GM12891 (cell line): ENCODE results near the gene RAPGEF5.

Experiments
- DNase-seq: peaks from one replicate; pipeline ENCODE4 v3.0.0; 2011; ENCODE audit warnings: low spot score; ENCODE audit not compliant: insufficient read length
- FAIRE-seq: peaks from 2 replicates; lab custom pipeline; 2011; peaks lifted over from hg19 to GRCh38; lab: Jason Lieb, UNC
- PAX5 ChIP-seq: IDR thresholded peaks from 2 replicates; pipeline ENCODE4 v1.6.1; 2011; ENCODE audit warnings: low read length, moderate library complexity, mild to moderate bottlenecking; ENCODE audit not compliant: insufficient read depth, severe bottlenecking
- POLR2A ChIP-seq: IDR thresholded peaks from 2 replicates; pipeline ENCODE4 v1.6.1; 2011; ENCODE audit warnings: low read depth, low read length, control low read depth
- POLR2AphosphoS5 ChIP-seq: IDR thresholded peaks from 2 replicates; pipeline ENCODE4 v1.6.1; 2011; ENCODE audit warnings: low read depth, low read length, control low read depth
- POU2F2 ChIP-seq: IDR thresholded peaks from 2 replicates; pipeline ENCODE4 v1.6.1; 2011; ENCODE audit warnings: low read depth, mild to moderate bottlenecking, control low read depth, low read length, moderate library complexity
- SPI1 ChIP-seq: IDR thresholded peaks from 2 replicates; pipeline ENCODE4 v1.6.1; 2011; ENCODE audit warnings: low read depth, low read length, control low read depth
- TAF1 ChIP-seq: IDR thresholded peaks from 2 replicates; pipeline ENCODE4 v1.6.1; 2011; ENCODE audit warnings: low read depth, low read length, control low read depth

The RAPGEF5 gene

DNA sequence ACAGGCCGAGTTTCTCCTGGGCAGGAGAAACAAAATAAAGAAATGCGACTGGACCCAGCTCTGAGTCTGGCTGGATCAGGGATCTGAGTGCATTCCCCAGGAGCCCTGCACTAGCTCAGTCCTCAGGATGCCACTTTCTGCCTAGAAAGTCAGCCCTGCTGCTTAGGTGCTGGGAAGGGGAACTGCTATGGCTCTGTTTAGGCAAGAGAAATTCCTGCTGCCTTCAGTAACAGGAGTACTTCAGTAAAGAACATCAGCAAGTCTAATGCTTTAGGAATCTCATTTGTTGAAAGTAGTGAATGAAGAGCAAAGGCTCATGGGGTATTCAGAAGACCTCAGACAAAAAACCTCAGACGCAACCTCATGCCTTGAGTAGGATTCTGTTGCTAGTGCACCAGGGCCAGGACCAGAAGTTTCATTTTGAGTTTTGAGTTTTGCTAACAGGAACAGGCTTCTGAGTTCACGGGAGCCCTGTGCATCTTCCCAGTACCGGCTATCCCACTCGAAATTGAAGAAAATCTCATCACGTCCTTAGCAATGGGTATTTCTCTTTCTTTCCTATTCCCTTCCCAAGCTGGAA is 240.4 kb downstream of the RAPGEF5 start:
- no peak for DNase-seq
- FAIRE-seq, result no peak
- TF ChIP-seq POLR2AphosphoS5, result no peak
- no peak for TF ChIP-seq PAX5
- TF ChIP-seq SPI1, result no peak
- TF ChIP-seq POU2F2, result no peak
- no peak for TF ChIP-seq TAF1
- no peak for TF ChIP-seq POLR2A

DNA sequence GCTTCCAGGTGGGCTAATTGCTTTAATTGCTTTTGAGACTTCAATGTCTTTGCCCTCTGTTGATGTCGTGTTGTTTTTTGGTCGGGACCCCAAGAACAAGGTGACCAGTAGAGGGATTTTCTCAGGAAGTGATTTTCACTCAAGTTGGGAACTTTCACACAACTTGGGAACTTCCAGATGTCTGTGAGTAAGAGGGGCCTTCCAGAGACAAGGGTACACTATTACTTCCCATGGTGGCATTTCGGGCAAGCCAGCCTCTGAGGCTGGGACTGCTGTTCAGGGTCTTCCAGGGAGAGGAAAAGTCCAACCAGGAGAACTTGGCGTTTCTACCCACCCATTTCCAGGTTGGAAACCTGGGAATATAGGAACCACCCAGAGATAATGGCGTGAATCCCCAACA is 241.3 kb downstream of the RAPGEF5 start:
- FAIRE-seq (no peak), DNase-seq (no peak)
- TF ChIP-seq POLR2AphosphoS5 (no peak), PAX5 (no peak), POLR2A (no peak), SPI1 (no peak), POU2F2 (no peak), TAF1 (no peak)

DNA sequence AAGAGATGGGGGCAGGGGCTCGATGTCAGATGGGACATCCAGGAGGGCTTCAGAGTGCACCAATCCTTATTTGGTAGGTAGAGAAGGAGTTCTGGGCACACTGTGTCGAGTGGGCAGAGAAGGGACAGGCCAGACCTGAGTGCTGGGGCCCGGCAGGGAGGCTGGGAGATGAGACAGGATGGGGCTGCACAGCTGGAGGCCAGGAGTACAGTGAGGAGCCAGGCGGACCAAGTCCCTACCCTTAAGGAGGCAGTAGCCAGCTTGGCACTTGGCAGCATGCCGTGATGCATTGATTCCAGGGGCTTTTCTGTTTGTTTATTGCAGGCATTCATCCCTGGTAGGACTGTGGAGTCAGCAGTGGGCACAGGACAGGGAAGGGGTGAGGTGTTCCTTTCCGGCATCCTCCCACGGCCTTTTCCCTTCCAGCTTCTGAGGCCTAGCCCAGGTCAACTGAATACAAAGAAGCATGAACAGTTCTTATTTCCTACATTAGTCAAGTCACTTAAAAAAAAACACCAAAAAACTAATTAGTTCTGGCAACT is 242.4 kb downstream of the RAPGEF5 start:
- TF ChIP-seq PAX5 (no peak), SPI1 (no peak), POU2F2 (no peak), TAF1 (no peak), POLR2A (no peak), POLR2AphosphoS5 (no peak)
- no peak for FAIRE-seq
- no peak for DNase-seq

DNA sequence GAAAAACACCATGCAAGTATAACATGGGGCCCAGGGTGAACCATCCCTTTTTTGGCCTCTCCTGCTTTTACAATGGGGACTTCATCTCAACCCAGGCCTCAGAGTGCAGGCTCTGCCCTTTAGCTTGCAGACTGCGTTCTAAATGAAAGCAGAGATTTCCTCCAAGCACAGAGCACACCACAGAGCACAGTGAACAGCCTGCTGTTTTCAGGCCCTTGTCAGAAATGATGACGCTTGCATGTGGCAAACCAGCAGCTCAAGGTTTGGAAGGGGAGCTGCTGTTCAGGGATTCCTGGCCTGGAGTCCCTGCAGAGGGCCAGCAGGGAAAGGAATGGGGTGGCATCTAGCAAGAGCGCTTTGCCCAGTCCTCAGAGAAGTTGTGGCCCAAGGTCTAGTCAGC is 243.9 kb downstream of the RAPGEF5 start:
- FAIRE-seq (no peak), DNase-seq (no peak)
- no peak for TF ChIP-seq PAX5
- TF ChIP-seq TAF1, result no peak
- TF ChIP-seq POLR2AphosphoS5, result no peak
- no peak for TF ChIP-seq POU2F2
- TF ChIP-seq POLR2A, result no peak
- TF ChIP-seq SPI1, result no peak

DNA sequence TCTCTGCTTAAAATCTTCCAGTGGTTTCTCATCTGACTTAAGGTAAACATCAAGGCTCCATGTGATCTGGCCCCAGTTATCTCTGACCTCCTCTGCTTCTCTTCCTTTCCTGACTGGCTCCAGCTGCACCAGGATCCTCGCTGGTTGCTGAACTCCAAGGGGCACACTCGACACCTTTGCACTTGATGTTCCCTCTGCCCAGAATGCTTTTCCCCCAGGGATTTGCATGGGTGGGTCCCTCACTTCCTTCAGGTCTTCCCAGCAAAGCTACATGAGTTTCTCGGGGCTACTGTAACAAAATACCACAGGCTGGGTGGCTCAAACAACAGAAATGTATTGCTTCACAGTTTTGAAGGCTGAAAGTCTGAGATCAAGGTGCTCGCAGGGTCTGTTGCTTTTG is 245.3 kb downstream of the RAPGEF5 start:
- DNase-seq, result no peak
- TF ChIP-seq SPI1 (no peak), POU2F2 (no peak), TAF1 (no peak), POLR2A (no peak), PAX5 (no peak), POLR2AphosphoS5 (no peak)
- FAIRE-seq, result no peak

DNA sequence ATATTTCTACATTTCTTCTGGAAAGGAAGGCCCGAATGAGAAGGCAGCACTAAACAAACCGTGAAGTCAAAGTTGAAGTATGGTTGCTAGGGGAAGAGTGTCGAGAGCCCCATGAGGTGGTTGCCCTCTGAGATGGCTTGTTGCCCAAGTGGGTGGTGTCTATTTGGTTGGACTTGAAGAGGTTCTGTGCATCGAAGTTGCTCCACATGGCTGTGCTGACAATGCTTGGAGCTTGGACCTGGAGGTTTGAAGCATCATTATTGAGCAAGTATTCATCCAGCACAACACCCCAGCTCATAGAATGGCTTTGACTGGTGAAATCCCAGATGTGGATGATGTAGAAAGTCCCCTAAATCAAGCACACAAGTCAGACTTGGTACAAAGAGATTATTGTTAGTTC is 246.1 kb downstream of the RAPGEF5 start:
- TF ChIP-seq SPI1 (no peak), POLR2AphosphoS5 (no peak), POLR2A (no peak), TAF1 (no peak), POU2F2 (no peak), PAX5 (no peak)
- no peak for FAIRE-seq
- no peak for DNase-seq

DNA sequence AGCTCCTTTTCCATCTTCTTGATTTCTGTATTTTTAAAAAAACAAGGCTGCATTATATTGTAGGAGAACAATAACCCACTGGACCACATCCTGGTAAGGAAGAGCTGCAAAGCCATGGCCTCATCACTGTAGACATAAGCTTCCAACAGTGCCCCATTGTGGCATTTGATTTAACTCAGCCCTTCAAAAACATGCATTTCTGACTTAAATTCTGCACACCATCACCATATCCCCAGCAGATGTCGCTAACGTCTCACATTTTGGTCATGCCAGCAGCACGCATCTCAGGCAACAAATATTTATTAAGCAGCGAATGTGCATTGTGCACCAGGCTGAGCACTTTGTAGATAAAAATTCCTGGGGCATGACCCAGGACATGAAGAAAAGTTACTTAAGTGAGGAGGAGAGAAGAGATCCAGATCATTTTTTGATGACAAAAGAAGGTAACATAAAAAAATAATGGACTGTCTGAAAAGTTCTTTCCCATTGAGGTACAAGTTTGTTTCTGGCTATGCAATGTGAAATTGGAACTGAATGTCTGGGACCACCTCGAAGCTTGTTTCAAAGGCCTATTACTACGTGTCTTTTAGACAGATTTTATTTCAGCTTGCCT is 246.6 kb downstream of the RAPGEF5 start:
- no peak for TF ChIP-seq TAF1
- TF ChIP-seq PAX5, result no peak
- TF ChIP-seq POLR2A, result no peak
- no peak; the same call in 1 of the 2 replicates for TF ChIP-seq POU2F2
- TF ChIP-seq SPI1, result no peak
- no peak for TF ChIP-seq POLR2AphosphoS5
- FAIRE-seq (peak; percentile 95), DNase-seq (peak; percentile 48)

DNA sequence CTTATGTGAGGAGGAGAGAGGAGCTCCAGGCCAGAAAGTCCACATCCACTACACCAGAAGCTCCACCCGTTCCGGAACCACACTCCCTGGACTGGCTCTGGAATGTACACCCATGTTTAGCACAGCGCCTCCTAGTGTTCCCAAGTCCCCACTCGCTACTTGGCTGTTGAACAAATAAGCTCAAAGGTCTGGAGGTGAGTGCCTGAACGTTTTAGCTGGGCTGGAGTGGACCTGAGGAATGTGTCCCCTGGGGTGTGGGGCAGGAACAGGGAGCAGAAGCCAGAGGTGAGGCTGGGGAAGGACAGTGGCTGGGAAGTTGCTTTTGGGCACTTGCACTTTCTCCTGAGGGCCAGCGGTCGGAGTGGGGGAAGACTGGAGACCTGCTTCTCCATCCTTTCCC is 247.2 kb downstream of the RAPGEF5 start:
- TF ChIP-seq POU2F2 (no peak), TAF1 (no peak), PAX5 (no peak), POLR2A (no peak), POLR2AphosphoS5 (no peak), SPI1 (no peak)
- FAIRE-seq, result no peak
- no peak for DNase-seq

DNA sequence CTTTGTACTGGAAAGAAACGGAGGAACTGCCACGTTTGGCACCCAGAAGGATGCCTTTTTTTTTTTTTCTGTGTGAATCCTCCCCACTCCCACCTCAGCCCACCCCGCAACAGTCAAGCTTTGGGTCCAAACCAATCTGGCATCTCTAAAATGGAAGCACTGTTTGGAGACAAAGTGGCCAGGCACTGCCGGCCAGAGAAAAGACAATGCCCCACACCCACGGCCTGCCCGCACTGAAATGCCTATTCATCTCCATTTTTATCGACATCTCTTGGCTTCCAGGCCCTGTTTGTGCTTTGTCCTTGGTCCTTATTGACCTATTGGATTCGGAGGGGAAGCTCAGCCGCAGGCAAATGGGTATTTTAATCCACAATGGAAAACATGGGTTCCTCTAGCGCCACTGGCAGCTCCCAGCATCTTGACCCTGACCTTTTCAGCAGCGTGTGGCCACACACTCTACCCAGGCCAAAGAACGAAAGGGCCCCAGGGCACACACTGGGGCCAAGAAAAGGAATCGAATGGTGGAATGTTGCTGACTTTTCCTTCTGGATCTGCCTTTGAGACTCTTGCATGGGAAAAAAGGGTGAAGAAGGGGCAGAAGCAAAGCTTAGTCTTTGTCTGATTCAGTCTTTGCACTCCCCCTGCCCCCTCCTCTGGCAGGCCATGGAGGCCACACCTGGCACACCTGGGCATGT is 248.7 kb downstream of the RAPGEF5 start:
- no peak for FAIRE-seq
- no peak for TF ChIP-seq POLR2AphosphoS5
- TF ChIP-seq PAX5, result no peak
- no peak for TF ChIP-seq TAF1
- no peak for DNase-seq

DNA sequence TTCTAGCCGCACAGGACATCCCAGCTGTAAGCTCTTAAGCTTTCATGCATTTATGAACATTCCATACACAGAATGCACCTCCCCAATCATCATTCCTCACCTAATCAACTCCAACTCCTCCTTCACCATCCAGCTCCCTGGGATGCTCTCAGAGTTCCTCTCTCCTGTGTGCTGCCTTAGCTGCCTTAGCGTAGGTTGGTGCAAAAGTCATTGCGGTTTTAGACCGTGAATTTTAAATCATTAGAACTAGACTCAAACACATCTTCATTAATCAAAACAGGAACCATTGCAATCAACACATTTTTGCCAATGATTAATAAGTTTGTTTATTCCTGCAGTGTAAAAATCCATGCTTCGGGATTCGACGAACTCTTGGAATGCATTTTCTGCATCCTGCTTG is 251.4 kb downstream of the RAPGEF5 start:
- FAIRE-seq (no peak), DNase-seq (no peak)
- TF ChIP-seq POLR2A (no peak), TAF1 (no peak), SPI1 (no peak), POU2F2 (no peak), PAX5 (no peak), POLR2AphosphoS5 (no peak)
